GM23338 (cell line): Measurements from ENCODE around the gene TMSB4X. TPM values are rescaled to one million over a fixed set of nuclear protein-coding genes. Genes with fewer than 3 reads are reported as not detected.

ENCODE experiments used
- ATAC-seq: fragments of 200-7000 bp; cut with Tn5 transposase; 3 replicates; pipeline ENCODE4 v1.9.1; 2020
- DNase-seq: peaks from one replicate; pipeline ENCODE4 v3.0.0-alpha.2; 2015; ENCODE audit warnings: low spot score
- H2AFZ ChIP-seq: fragments of 200-600 bp; sonication (generic); 2 replicates; pipeline ENCODE4 v1.8.0; 2016; ENCODE audit warnings: antibody characterized with exemption, mild to moderate bottlenecking, moderate library complexity
- H3F3A ChIP-seq: fragments of 200-600 bp; sonication (generic); replicated peaks from 2 replicates; pipeline ENCODE4 v1.8.0; 2017; ENCODE audit warnings: antibody characterized with exemption, mixed run types, low read depth
- H3K27ac ChIP-seq: fragments of 200-600 bp; sonication (generic); 2 replicates; pipeline ENCODE4 v1.6.1; 2016; ENCODE audit warnings: low read depth
- H3K27me3 ChIP-seq: fragments of 200-600 bp; sonication (generic); 2 replicates; pipeline ENCODE4 v1.8.0; 2016; ENCODE audit warnings: mild to moderate bottlenecking, mixed run types, moderate library complexity; ENCODE audit not compliant: insufficient read depth
- H3K36me3 ChIP-seq: fragments of 200-600 bp; sonication (generic); 2 replicates; pipeline ENCODE4 v1.8.0; 2016; ENCODE audit warnings: mild to moderate bottlenecking; ENCODE audit not compliant: insufficient read depth
- H3K4me1 ChIP-seq: fragments of 200-600 bp; sonication (generic); 2 replicates; pipeline ENCODE4 v1.8.0; 2016; ENCODE audit warnings: mild to moderate bottlenecking, moderate library complexity; ENCODE audit not compliant: insufficient read depth
- H3K4me2 ChIP-seq: fragments of 200-600 bp; sonication (generic); 2 replicates; pipeline ENCODE4 v1.7.1; 2017; ENCODE audit warnings: mixed run types
- H3K4me3 ChIP-seq: fragments of 200-600 bp; sonication (generic); 2 replicates; pipeline ENCODE4 v1.6.1; 2016; ENCODE audit warnings: mixed run types
- H3K79me2 ChIP-seq: fragments of 200-600 bp; sonication (generic); replicated peaks from 2 replicates; pipeline ENCODE4 v1.8.0; 2017; ENCODE audit warnings: mild to moderate bottlenecking; ENCODE audit not compliant: insufficient read depth
- H3K9me2 ChIP-seq: fragments of 200-600 bp; sonication (generic); 2 replicates; pipeline ENCODE4 v1.8.0; 2017; ENCODE audit not compliant: insufficient read depth
- H4K20me1 ChIP-seq: fragments of 200-600 bp; sonication (generic); replicated peaks from 2 replicates; pipeline ENCODE4 v1.8.0; 2017; ENCODE audit warnings: mild to moderate bottlenecking; ENCODE audit not compliant: insufficient read depth
- H3K27ac Mint-ChIP-seq: 2 replicates; pipeline ENCODE4 v1.8.0; 2020; ENCODE audit warnings: inconsistent platforms, mild to moderate bottlenecking, moderate library complexity, mixed read lengths
- H3K27me3 Mint-ChIP-seq: 3 replicates; pipeline ENCODE4 v1.8.0; 2022; ENCODE audit warnings: low read depth, mild to moderate bottlenecking, moderate library complexity, mixed read lengths, inconsistent platforms; ENCODE audit not compliant: insufficient read depth, poor library complexity
- H3K36me3 Mint-ChIP-seq: 3 replicates; pipeline ENCODE4 v1.8.0; 2021; ENCODE audit warnings: low read depth, mild to moderate bottlenecking, inconsistent platforms, moderate library complexity, mixed read lengths
- H3K4me1 Mint-ChIP-seq: 3 replicates; pipeline ENCODE4 v1.8.0; 2020; ENCODE audit warnings: mild to moderate bottlenecking, inconsistent platforms, mixed read lengths
- H3K4me3 Mint-ChIP-seq: 3 replicates; pipeline ENCODE4 v1.8.0; 2021; ENCODE audit warnings: moderate library complexity, mild to moderate bottlenecking, inconsistent platforms, mixed read lengths
- H3K9me3 Mint-ChIP-seq: 3 replicates; pipeline ENCODE4 v1.8.0; 2020; ENCODE audit warnings: moderate library complexity, mild to moderate bottlenecking, inconsistent platforms, mixed read lengths
- CREB1 ChIP-seq: fragments of 250-450 bp; sonication (Bioruptor Pico); IDR thresholded peaks from 2 replicates; pipeline ENCODE4 v1.5.0; 2020; ENCODE audit warnings: low read depth, mild to moderate bottlenecking, moderate library complexity
- CTCF ChIP-seq, 2 experiments: fragments of 200-600 bp in 1 of 2; sonication (generic) in 1 of 2; conservative IDR thresholded peaks; 2 replicates each; pipeline versions ENCODE4 v1.5.1 to v1.6.1; 2016 to 2017; ENCODE audit warnings: antibody characterized with exemption in 2 of 2, low read depth in 2 of 2, mild to moderate bottlenecking in 2 of 2, moderate library complexity in 1 of 2
- ETS1 ChIP-seq: IDR thresholded peaks from 2 replicates; pipeline ENCODE4 v1.6.1; 2016; ENCODE audit warnings: antibody characterized with exemption
- EZH2 ChIP-seq: fragments of 200-600 bp; sonication (generic); IDR thresholded peaks from one replicate; pipeline ENCODE4 v1.8.0; 2017; ENCODE audit warnings: antibody characterized with exemption, mild to moderate bottlenecking, low read depth; ENCODE audit not compliant: unreplicated experiment
- EZH2phosphoT487 ChIP-seq: fragments of 200-600 bp; sonication (generic); IDR thresholded peaks from one replicate; pipeline ENCODE4 v1.8.1; 2018; ENCODE audit warnings: antibody characterized with exemption; ENCODE audit not compliant: unreplicated experiment
- JUNB ChIP-seq: IDR thresholded peaks from one replicate; pipeline ENCODE4 v1.6.1; 2016; ENCODE audit warnings: antibody characterized with exemption; ENCODE audit not compliant: unreplicated experiment
- NANOG ChIP-seq: IDR thresholded peaks from 2 replicates; pipeline ENCODE4 v1.6.1; 2016; ENCODE audit warnings: antibody characterized with exemption, borderline replicate concordance
- POLR2AphosphoS5 ChIP-seq: IDR thresholded peaks from 2 replicates; pipeline ENCODE4 v1.6.1; 2016; ENCODE audit warnings: antibody characterized with exemption, low read depth
- REST ChIP-seq: IDR thresholded peaks from one replicate; pipeline ENCODE4 v1.6.1; 2018; ENCODE audit warnings: antibody characterized with exemption; ENCODE audit not compliant: unreplicated experiment
- STAT1 ChIP-seq: IDR thresholded peaks from one replicate; pipeline ENCODE4 v1.6.1; 2016; ENCODE audit warnings: antibody characterized with exemption; ENCODE audit not compliant: unreplicated experiment
- ZNF114 ChIP-seq: fragments of 250-450 bp; sonication (Bioruptor Pico); IDR thresholded peaks from 2 replicates; pipeline ENCODE4 v1.5.0; 2020; ENCODE audit warnings: mild to moderate bottlenecking, moderate library complexity
- ZNF331 ChIP-seq: fragments of 250-450 bp; sonication (Bioruptor Pico); IDR thresholded peaks from 2 replicates; pipeline ENCODE4 v1.5.0; 2020; ENCODE audit warnings: low read depth, mild to moderate bottlenecking, moderate library complexity
- ZNF462 ChIP-seq: fragments of 250-450 bp; sonication (Bioruptor Pico); IDR thresholded peaks from 2 replicates; pipeline ENCODE4 v1.5.0; 2020; ENCODE audit warnings: mild to moderate bottlenecking, moderate library complexity
- polyA plus RNA-seq: library from polyadenylated mRNA; unstranded; fragments of >200 nt; fragmentation: Nextera tagmentation; extraction: Ambion mirVana; gene quantifications from 2 replicates; pipeline ENCODE4 v1.2.1, GENCODE V29; 2016
- total RNA-seq: library from RNA; depleted of rRNA; stranded (reverse); fragments of >200 nt; shearing (Covaris generic); gene quantifications from 2 replicates; pipeline ENCODE4 v1.2.3, GENCODE V29; 2014

TMSB4X gene
- total and polyA plus RNA-seq, 2 experiments from 2014 or later = 999 to 6,191 TPM

GRCh38 chrX:12929701-12930100, 45.2 kb upstream of the TMSB4X start:
- Mint-ChIP-seq H3K4me3 (no peak overlapping the region), H3K36me3 (no peaks in the 10 kb centered on the region; the same call in 1 of the 3 replicates), H3K9me3 (no peaks in the 10 kb centered on the region; the same call in 1 of the 3 replicates), H3K4me1 (no peaks in the 10 kb centered on the region), H3K27ac (no peak overlapping the region), H3K27me3 (peaks cover 1% of the 10 kb centered on the region)
- H3K79me2 ChIP-seq = no peaks in the 10 kb centered on the region
- no peak for DNase-seq
- no peaks in the 10 kb centered on the region for H3K36me3 ChIP-seq
- TF ChIP-seq ZNF331 (CRISPR knock-in tag) = no peak
- TF ChIP-seq JUNB = no peak
- TF ChIP-seq ZNF462 (CRISPR knock-in tag) = no peak
- no peak for TF ChIP-seq CTCF (conservative IDR thresholded peaks at IDR 0.05; ENCODE audit: low read depth in 2 of 2)
- TF ChIP-seq EZH2 = no peak
- TF ChIP-seq CREB1 = no peak
- TF ChIP-seq POLR2AphosphoS5 = no peak
- TF ChIP-seq NANOG = no peak
- no peak for TF ChIP-seq EZH2phosphoT487
- no peak for TF ChIP-seq STAT1
- no peak for TF ChIP-seq REST
- TF ChIP-seq ZNF114 (CRISPR knock-in tag) = no peak
- TF ChIP-seq ETS1 = no peak
- H2AFZ ChIP-seq = no peak overlapping the region
- H3K27ac ChIP-seq = no peak overlapping the region
- no peaks in the 10 kb centered on the region for H3F3A ChIP-seq
- no peaks in the 10 kb centered on the region for H3K4me1 ChIP-seq
- H3K4me2 ChIP-seq = no peak overlapping the region
- H4K20me1 ChIP-seq = no peaks in the 10 kb centered on the region
- H3K4me3 ChIP-seq = no peak overlapping the region
- no peaks in the 10 kb centered on the region for H3K27me3 ChIP-seq
- ATAC-seq = no peak
- no peaks in the 10 kb centered on the region for H3K9me2 ChIP-seq
